ENCODE measurements around the gene SLC46A3.

GRCh38 chr13:28658539-28658795 is 60.3 kb downstream of the SLC46A3 start:
- TF ChIP-seq, protein P1, sequence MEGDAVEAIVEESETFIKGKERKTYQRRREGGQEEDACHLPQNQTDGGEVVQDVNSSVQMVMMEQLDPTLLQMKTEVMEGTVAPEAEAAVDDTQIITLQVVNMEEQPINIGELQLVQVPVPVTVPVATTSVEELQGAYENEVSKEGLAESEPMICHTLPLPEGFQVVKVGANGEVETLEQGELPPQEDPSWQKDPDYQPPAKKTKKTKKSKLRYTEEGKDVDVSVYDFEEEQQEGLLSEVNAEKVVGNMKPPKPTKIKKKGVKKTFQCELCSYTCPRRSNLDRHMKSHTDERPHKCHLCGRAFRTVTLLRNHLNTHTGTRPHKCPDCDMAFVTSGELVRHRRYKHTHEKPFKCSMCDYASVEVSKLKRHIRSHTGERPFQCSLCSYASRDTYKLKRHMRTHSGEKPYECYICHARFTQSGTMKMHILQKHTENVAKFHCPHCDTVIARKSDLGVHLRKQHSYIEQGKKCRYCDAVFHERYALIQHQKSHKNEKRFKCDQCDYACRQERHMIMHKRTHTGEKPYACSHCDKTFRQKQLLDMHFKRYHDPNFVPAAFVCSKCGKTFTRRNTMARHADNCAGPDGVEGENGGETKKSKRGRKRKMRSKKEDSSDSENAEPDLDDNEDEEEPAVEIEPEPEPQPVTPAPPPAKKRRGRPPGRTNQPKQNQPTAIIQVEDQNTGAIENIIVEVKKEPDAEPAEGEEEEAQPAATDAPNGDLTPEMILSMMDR (IDR thresholded peaks at IDR 0.05): no peak
- TF ChIP-seq POLR2A (IDR thresholded peaks at IDR 0.05) (no peak), EP300 (IDR thresholded peaks at IDR 0.05) (no peak)
